Kidney tubule cell (primary cell): Measurements from ENCODE around the gene SLC17A8.
"Not testable (repeated sequence)": the region's sequence is repeated elsewhere in the genome, so short reads cannot be mapped to it uniquely, and the experiment has no call there.

Experiments
- DNase-seq: peaks from one replicate; pipeline ENCODE4 v3.0.0-alpha.2; 2018; ENCODE audit warnings: low spot score

SLC17A8 gene

GRCh38 chr12:100356644-100357223 is at the start of gene SLC17A8:
TSS of gene SLC17A8 (plus strand) at chr12:100357074. CDS start at chr12:100357392, 318 bp downstream.
- DNase-seq: peak; percentile 25

DNA sequence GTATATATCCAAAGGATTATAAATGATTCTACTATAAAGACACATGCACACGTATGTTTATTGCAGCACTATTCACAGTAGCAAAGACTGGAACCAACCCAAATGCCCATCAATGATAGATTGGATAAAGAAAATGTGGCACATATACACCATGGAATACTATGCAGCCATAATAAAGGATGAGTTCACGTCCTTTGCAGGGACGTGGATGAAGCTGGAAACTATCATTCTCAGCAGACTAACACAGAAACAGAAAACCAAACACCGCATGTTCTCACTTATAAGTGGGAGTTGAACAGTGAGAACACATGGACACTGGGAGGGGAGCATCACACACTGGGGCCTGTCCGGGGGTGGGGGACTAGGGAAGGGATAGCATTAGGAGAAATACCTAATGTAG is 48.7 kb upstream of the SLC17A8 start:
- not testable (repeated sequence) for DNase-seq

- DNase-seq: no peak
Measured at GRCh38 chr12:100311317-100311716, 45.6 kb upstream of the SLC17A8 start.

DNA sequence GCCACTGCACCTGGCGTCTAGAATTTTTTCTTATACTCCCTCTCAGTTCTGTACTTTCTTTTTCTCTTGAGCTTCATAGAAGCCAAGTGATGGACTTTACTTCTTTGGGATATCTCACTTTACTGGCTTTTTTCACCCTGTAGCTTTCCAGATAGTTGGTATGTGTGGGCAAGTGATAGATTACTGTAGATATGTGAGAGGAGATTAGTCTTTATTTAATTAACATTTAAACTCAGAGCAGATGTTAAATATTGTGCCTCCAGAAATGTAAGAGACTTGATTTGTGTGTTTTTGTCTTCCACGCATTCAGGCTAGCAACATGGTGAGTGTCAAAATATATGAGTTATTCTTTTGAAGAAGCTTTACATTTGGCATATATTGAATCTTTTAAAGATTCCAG is 39.5 kb upstream of the SLC17A8 start:
- no peak for DNase-seq

GRCh38 chr12:100324498-100324897 is 32.4 kb upstream of the SLC17A8 start:
- DNase-seq: no peak

- no peak for DNase-seq
Measured at GRCh38 chr12:100326208-100326607, 30.7 kb upstream of the SLC17A8 start.

GRCh38 chr12:100329800-100330199 is 27.1 kb upstream of the SLC17A8 start:
- no peak for DNase-seq

- DNase-seq: no peak
Measured at GRCh38 chr12:100331871-100332270, 25.0 kb upstream of the SLC17A8 start.

GRCh38 chr12:100332852-100333251 is 24.0 kb upstream of the SLC17A8 start:
- DNase-seq: no peak

- DNase-seq: no peak
Measured at GRCh38 chr12:100337299-100337698, 19.6 kb upstream of the SLC17A8 start.

GRCh38 chr12:100337727-100338126 is 19.1 kb upstream of the SLC17A8 start:
- DNase-seq: no peak

GRCh38 chr12:100339071-100339470 is 17.8 kb upstream of the SLC17A8 start:
- no peak for DNase-seq

DNA sequence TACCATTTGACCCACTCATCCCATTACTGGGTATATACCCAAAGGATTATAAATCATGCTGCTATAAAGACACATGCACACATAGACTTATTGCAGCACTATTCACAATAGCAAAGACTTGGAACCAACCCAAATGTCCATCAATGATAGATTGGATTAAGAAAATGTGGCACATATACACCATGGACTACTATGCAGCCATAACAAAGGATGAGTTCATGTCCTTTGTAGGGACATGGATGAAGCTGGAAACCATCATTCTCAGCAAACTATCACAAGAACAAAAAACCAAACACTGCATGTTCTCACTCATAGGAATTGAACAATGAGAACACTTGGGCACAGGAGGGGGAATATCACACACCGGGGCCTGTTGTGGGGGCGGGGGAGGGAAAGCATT is 14.0 kb upstream of the SLC17A8 start:
- not testable (repeated sequence) for DNase-seq

- DNase-seq: not testable (repeated sequence)
Measured at GRCh38 chr12:100344351-100344750, 12.5 kb upstream of the SLC17A8 start.

DNA sequence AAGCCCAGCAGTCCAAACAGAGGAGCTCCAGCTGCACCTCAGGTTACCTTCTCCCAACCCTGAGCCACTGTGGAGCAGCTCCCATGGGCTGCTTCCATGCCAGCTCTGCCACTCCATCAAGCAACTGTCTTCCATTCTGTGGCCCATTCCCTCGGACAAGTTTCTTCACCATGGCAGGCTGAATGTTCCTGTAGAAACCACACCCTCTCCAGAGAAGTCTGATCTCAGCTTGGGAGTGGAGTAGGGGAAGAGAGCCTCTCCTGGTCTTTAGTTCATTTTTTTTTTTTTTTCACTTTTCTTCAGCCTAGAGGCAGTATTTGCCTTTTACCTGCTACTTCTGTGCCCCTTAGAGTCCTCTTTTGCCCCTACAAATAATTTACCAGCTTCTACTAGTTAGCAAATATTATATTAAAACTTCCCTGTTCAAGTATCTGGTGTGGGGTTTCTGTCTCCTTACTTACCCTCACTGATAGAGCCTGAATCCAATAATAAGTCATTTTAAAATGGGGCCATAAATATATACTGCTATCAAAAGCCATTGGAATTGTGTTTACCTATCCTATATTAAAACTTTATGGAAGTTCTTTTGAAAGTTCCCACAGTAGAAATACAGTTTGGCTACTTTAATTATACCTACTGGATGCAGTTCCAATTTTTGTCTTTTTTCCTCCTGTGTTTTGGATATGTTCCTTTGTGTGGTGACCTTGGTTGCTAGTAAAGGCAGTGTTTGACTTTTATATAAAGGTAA is 11.7 kb upstream of the SLC17A8 start:
- no peak for DNase-seq

DNA sequence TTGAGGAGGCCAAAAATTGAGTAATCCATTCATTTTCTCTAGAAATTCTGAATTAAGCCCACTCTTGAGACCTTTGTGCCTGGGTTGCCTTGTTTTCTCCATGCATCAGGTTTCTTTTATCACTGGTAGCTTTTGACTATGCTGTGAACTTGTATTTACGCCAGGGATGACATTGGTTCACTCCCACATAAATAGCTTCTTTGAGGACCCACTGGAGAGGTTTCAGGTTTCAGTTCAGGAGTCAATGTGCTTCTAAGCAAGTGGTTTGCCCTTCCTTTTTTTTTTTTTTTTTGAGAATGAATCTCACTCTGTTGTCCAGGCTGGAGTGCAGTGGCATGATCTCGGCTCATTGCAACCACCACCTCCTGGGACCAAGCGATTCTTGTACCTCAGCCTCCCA is 10.2 kb upstream of the SLC17A8 start:
- DNase-seq: no peak

DNA sequence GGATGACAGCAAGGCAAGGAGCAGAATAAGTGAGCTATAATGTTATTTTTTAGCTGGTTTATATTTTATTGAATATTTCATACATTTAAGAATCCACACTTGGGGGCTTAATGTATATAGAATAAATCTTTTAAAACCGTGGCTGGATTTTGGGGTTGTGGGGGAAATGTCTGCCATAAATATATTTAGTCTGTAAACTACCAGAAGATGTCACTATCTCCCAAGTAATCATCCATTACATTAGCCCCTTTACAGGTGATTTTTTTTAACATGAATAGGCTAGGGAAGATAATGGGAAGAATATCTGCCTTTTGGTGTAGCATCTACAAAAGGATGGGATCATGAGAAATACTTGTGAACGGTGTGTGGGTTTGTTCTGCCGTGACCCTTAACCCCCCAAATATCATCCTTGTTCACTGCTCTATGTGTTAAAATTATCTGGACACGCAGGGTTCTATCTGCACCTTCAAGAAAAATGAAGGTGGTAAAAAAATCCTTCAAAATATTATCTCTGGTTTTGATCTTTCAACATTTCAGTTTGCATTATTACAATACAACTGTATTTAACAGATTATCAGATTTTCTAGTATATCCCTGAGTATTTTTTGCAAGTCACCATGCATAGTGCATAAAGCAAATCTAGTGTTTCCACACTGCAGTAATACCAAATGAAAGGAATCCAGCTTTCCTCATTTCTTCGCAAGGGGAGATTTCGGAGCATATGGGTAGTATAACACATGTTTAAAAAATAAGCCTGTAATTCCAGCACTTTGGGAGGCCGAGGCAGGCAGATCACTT is 8.0 kb upstream of the SLC17A8 start:
- peak; percentile 53 for DNase-seq

GRCh38 chr12:100359248-100359647 is 2.4 kb downstream of the SLC17A8 start:
- DNase-seq: no peak

- DNase-seq: peak; percentile 71
Measured at GRCh38 chr12:100359822-100360221, 2.9 kb downstream of the SLC17A8 start.

DNA sequence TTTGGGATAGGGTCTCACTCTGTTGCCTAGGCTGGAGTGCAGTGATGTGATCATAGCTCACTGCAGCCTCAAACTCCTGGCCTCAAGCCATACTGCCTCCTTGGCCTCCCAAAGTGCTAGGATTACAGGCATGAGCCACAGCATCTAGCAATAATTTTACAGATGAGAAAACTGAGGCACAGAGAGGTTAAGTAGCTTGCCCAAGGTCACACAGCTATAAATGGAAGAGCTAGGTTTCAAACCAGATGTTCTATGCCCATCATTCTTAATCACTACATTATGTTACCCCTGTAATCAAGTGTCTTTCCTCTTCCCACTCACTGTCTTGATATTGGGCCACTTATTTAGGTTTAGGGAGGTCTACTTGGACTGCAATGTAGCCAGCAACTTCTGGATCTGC is 3.6 kb downstream of the SLC17A8 start:
- no peak for DNase-seq

DNA sequence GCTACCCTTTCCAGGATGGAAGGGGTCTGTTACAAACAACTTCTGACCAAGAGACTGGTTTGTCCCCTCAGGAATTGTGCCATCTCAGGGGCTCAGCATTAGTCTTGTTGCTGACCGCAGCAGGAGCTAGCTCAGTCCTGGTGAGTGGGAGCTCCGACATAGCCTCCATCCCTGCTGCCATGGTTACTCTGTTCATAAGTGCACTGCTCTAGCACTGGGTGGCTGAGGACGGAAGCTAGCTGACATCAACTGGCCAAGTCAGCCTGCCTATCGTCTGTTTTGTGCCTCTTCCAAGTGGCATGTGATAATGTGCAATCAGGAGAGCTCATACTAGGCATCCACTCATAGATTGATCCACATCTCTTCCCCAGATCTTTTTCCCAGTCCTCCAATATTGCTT is 7.5 kb downstream of the SLC17A8 start:
- DNase-seq: no peak

- no peak for DNase-seq
Measured at GRCh38 chr12:100365411-100365810, 8.5 kb downstream of the SLC17A8 start.

- no peak for DNase-seq
Measured at GRCh38 chr12:100368066-100368465, 11.2 kb downstream of the SLC17A8 start.
